ENCODE results near the gene CCDC9B.

Gene CCDC9B

DNA sequence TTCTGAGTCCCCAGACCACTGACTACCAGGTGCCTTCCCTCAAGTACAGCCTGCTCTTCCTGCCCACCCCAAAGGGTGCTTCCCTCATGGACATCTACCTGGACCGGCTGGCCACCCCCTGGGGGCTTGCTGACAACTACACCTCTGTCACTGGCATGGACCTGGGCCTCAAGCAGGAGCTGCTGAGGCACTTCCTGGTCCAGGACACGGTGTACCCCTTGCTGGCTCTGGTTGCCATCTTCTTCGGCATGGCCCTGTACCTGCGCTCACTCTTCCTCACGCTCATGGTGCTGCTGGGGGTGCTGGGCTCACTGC is 26.6 kb upstream of the CCDC9B start:
- H3F3A ChIP-seq (ENCODE audit: control insufficient read depth, insufficient read depth): no peaks in the 10 kb centered on the region
- H3K4me2 ChIP-seq (ENCODE audit: low read length): peak overlapping the region; percentile 79
- H3K27ac ChIP-seq (ENCODE audit: low read depth, low read length): no peak overlapping the region
- no peaks in the 10 kb centered on the region for H4K20me1 ChIP-seq (ENCODE audit: control insufficient read depth, insufficient read depth, low read depth, low read length)
- H3K27me3 ChIP-seq (ENCODE audit: control insufficient read depth, low read length): peaks cover 6% of the 10 kb centered on the region; the same call in 1 of the 2 replicates
- TF ChIP-seq, protein P1, sequence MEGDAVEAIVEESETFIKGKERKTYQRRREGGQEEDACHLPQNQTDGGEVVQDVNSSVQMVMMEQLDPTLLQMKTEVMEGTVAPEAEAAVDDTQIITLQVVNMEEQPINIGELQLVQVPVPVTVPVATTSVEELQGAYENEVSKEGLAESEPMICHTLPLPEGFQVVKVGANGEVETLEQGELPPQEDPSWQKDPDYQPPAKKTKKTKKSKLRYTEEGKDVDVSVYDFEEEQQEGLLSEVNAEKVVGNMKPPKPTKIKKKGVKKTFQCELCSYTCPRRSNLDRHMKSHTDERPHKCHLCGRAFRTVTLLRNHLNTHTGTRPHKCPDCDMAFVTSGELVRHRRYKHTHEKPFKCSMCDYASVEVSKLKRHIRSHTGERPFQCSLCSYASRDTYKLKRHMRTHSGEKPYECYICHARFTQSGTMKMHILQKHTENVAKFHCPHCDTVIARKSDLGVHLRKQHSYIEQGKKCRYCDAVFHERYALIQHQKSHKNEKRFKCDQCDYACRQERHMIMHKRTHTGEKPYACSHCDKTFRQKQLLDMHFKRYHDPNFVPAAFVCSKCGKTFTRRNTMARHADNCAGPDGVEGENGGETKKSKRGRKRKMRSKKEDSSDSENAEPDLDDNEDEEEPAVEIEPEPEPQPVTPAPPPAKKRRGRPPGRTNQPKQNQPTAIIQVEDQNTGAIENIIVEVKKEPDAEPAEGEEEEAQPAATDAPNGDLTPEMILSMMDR (IDR thresholded peaks at IDR 0.05; ENCODE audit: low read depth, low read length, poor library complexity, severe bottlenecking): no peak
- H3K79me2 ChIP-seq (ENCODE audit: control insufficient read depth, low read length): no peaks in the 10 kb centered on the region
- peak overlapping the region; percentile 74 for H3K4me3 ChIP-seq (ENCODE audit: low read length)
- H3K36me3 ChIP-seq (ENCODE audit: control insufficient read depth, low read length): no peaks in the 10 kb centered on the region
- H3K9me3 ChIP-seq (ENCODE audit: control insufficient read depth, insufficient read depth, low read length): no peaks in the 10 kb centered on the region
- H3K9me2 ChIP-seq (replicated peaks; ENCODE audit: control insufficient read depth, low read length): no peaks in the 10 kb centered on the region
- peaks cover 16% of the 10 kb centered on the region for H3K4me1 ChIP-seq (ENCODE audit: control insufficient read depth, low read length)

DNA sequence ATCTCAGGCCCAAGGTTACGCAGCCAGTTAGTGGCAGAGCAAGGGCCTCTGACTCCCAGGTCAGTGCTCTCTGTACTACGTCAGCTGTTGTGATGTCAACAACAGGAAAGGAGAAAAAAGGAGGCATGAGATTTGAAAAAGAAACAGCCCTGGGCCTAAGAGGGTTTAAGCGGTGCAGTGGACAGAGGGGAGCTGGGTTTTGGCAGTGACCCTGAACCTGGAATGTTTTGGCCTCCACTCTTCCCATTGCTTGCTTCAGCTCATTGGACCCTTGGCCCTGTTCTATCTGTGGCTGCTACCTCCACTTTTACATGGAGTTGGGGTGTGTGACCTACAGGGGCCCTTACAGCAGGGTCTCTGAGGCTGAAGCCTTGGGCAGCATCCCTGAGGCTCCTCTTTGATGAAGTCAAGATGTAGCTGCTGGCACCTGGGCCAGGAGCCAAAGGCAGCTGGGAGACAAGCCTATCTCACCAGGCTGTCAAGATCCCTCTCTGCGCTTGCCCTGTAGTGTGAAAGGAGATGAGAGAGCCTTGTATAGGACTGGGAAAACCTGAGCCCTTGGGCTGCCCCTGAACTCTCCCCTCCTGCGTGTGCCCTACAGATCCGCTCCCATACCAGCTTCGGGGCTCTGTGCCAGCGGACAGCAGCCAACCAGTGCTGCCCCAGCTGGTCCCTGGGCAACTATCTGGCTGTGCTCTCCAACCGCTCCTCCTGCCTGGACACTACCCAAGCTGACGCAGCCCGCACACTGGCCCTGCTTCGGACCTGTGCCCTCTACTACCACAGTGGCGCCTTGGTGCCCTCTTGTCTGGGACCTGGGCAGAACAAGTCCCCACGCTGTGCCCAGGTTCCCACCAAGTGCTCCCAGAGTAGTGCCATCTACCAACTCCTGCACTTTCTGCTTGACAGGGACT is 26.0 kb upstream of the CCDC9B start:
- peak overlapping the region; percentile 74 for H3K4me3 ChIP-seq (ENCODE audit: low read length)
- no peaks in the 10 kb centered on the region for H3K9me3 ChIP-seq (ENCODE audit: control insufficient read depth, insufficient read depth, low read length)
- TF ChIP-seq, protein P1 (IDR thresholded peaks at IDR 0.05; ENCODE audit: low read depth, low read length, poor library complexity, severe bottlenecking): no peak
- TF ChIP-seq EZH2phosphoT487 (IDR thresholded peaks at IDR 0.05; ENCODE audit: borderline replicate concordance, low read length): no peak
- no peaks in the 10 kb centered on the region for H4K20me1 ChIP-seq (ENCODE audit: control insufficient read depth, insufficient read depth, low read depth, low read length)
- H3K36me3 ChIP-seq (ENCODE audit: control insufficient read depth, low read length): no peaks in the 10 kb centered on the region
- no peaks in the 10 kb centered on the region for H3K79me2 ChIP-seq (ENCODE audit: control insufficient read depth, low read length)
- H3K4me1 ChIP-seq (ENCODE audit: control insufficient read depth, low read length): peaks cover 16% of the 10 kb centered on the region
- peaks cover 6% of the 10 kb centered on the region; the same call in 1 of the 2 replicates for H3K27me3 ChIP-seq (ENCODE audit: control insufficient read depth, low read length)
- H3F3A ChIP-seq (ENCODE audit: control insufficient read depth, insufficient read depth): no peaks in the 10 kb centered on the region
- no peak overlapping the region for H3K27ac ChIP-seq (ENCODE audit: low read depth, low read length)
- no peaks in the 10 kb centered on the region for H3K9me2 ChIP-seq (replicated peaks; ENCODE audit: control insufficient read depth, low read length)
- peak overlapping the region; percentile 79 for H3K4me2 ChIP-seq (ENCODE audit: low read length)

DNA sequence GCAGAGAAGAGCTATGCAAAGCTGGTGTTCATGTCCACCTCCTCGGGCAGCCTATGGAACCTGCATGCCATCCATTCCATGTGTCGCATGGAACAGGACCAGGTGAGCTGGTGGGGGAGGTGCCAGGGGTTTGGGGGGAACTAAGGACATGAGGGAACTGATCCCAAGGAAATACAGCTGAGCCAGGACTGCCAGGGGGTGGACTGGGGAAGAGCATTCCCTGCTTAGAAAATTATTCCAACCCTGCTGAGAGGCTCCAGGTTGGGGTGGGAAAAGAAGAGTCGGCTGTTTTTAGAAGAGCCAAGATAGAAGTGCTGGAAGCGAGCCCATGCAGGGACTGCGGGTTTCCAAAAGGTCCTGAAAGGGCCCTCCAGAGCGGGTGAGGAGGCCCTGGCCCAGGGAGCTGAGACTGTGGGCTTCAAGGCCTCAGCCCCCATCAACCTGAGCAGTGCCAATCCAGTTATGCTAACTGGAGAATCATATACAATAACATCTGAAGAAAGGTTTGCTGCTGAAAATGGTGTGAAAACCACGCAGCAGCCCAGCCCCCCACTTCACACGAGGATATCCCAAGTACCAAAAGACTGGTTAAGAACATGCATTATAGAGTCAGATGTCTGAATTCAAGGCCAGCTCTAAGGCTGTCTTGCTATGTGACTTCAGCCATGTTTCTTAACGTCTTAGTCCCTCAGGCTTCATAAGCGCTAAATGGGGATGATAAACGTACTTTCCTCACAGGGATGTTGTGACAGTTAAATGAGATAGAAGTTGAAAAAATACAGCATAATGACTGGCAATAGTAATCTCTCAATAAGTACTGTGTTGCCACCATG is 25.1 kb upstream of the CCDC9B start:
- Histone ChIP-seq H3K27ac (ENCODE audit: low read depth, low read length) (no peak overlapping the region), H3K27me3 (ENCODE audit: control insufficient read depth, low read length) (peaks cover 4% of the 10 kb centered on the region; the same call in 1 of the 2 replicates), H3F3A (ENCODE audit: control insufficient read depth, insufficient read depth) (no peaks in the 10 kb centered on the region), H3K79me2 (ENCODE audit: control insufficient read depth, low read length) (no peaks in the 10 kb centered on the region), H3K9me3 (ENCODE audit: control insufficient read depth, insufficient read depth, low read length) (no peaks in the 10 kb centered on the region), H3K4me3 (ENCODE audit: low read length) (no peak overlapping the region), H3K36me3 (ENCODE audit: control insufficient read depth, low read length) (no peaks in the 10 kb centered on the region), H3K9me2 (replicated peaks; ENCODE audit: control insufficient read depth, low read length) (no peaks in the 10 kb centered on the region), H3K4me2 (ENCODE audit: low read length) (no peak overlapping the region), H3K4me1 (ENCODE audit: control insufficient read depth, low read length) (peaks cover 16% of the 10 kb centered on the region), H4K20me1 (ENCODE audit: control insufficient read depth, insufficient read depth, low read depth, low read length) (no peaks in the 10 kb centered on the region)
- TF ChIP-seq, protein P1 (IDR thresholded peaks at IDR 0.05; ENCODE audit: low read depth, low read length, poor library complexity, severe bottlenecking): no peak
- no peak for TF ChIP-seq EZH2phosphoT487 (IDR thresholded peaks at IDR 0.05; ENCODE audit: borderline replicate concordance, low read length)
